ENCODE data around the gene PPP2CA. TPM values are rescaled to one million over a fixed set of nuclear protein-coding genes. Genes with fewer than 3 reads are reported as not detected.

The PPP2CA gene
- polyA plus RNA-seq, 2 of the 4 experiments (the other 2 are of a cell fraction), result 273 to 357 TPM

- FAIRE-seq, result no peak
- no peaks in the 10 kb centered on the region for H3K4me1 ChIP-seq
- WGBS (ENCODE audit: missing lambda C conversion rate), result 81% methylated on average over 7 of the region's 7 CpGs
- H3K4me3 ChIP-seq, result no peak overlapping the region
- H3K4me2 ChIP-seq, result no peak overlapping the region
- ChIA-PET CTCF (interaction anchor here (1.3 to 4.0 kb wide), 3 partner anchors 22 to 167 kb away, joined by 5 to 30 read pairs (median 6); no protein-coding TSS in a partner anchor), POLR2A (no interaction called here)
- H3K9me3 ChIP-seq, result no peaks in the 10 kb centered on the region
- no peak overlapping the region for H3K27ac ChIP-seq
- DNase-seq (ENCODE audit: low read depth in 1 of 2, low spot score in 1 of 2), result no peak
- ATAC-seq, result no peak
- TF ChIP-seq FOXS1 (CRISPR knock-in tag; IDR thresholded peaks at IDR 0.05) (no peak), KDM5A (IDR thresholded peaks at IDR 0.05) (no peak), MAFK (IDR thresholded peaks at IDR 0.05; ENCODE audit: partially characterized antibody) (no peak), HOXB13 (CRISPR knock-in tag; IDR thresholded peaks at IDR 0.05; ENCODE audit: low read depth) (no peak), ZFP36 (IDR thresholded peaks at IDR 0.05; ENCODE audit: borderline replicate concordance, partially characterized antibody) (no peak), SMC3 (IDR thresholded peaks at IDR 0.05) (no peak), ATOH8 (CRISPR knock-in tag; IDR thresholded peaks at IDR 0.05; ENCODE audit: low read depth) (no peak), EP300 (IDR thresholded peaks at IDR 0.05) (no peak), RNF2 (IDR thresholded peaks at IDR 0.05; ENCODE audit: borderline replicate concordance, low read depth) (no peak), SREBF2 (IDR thresholded peaks at IDR 0.05) (no peak), FOSB (CRISPR knock-in tag; IDR thresholded peaks at IDR 0.05) (no peak), HOXA7 (CRISPR knock-in tag; IDR thresholded peaks at IDR 0.05) (no peak)
- TF ChIP-seq, protein P1, sequence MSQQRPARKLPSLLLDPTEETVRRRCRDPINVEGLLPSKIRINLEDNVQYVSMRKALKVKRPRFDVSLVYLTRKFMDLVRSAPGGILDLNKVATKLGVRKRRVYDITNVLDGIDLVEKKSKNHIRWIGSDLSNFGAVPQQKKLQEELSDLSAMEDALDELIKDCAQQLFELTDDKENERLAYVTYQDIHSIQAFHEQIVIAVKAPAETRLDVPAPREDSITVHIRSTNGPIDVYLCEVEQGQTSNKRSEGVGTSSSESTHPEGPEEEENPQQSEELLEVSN (IDR thresholded peaks at IDR 0.05; ENCODE audit: borderline replicate concordance, low read depth), result no peak
Measured at GRCh38 chr5:134206627-134207160, 19.2 kb downstream of the PPP2CA start.

- DNase-seq (ENCODE audit: low read depth in 1 of 2, low spot score in 1 of 2), result no peak
- no peak overlapping the region for H3K27ac ChIP-seq
- no peak for ATAC-seq
- H3K9me3 ChIP-seq, result no peaks in the 10 kb centered on the region
- ChIA-PET CTCF (interaction anchor here (0.6 to 4.0 kb wide), 7 partner anchors 10 to 700 kb away, joined by 3 to 30 read pairs (median 4); partner anchors contain the start of gene PCBD2), POLR2A (no interaction called here)
- no peak for TF ChIP-seq HOXB13 (CRISPR knock-in tag; IDR thresholded peaks at IDR 0.05; ENCODE audit: low read depth)
- no peak for TF ChIP-seq MYC (IDR thresholded peaks at IDR 0.05; ENCODE audit: borderline replicate concordance, low read length)
- TF ChIP-seq CHD2 (IDR thresholded peaks at IDR 0.05; ENCODE audit: low read length, partially characterized antibody), result no peak
- H3K4me3 ChIP-seq, result no peak overlapping the region
- 98% methylated on average over 4 of the region's 4 CpGs for WGBS (ENCODE audit: missing lambda C conversion rate)
- no peak overlapping the region for H3K4me2 ChIP-seq
- no peaks in the 10 kb centered on the region for H3K4me1 ChIP-seq
- FAIRE-seq, result no peak
Measured at GRCh38 chr5:134204575-134204974, 21.3 kb downstream of the PPP2CA start.

GRCh38 chr5:134203630-134204029 is 22.2 kb downstream of the PPP2CA start:
- TF ChIP-seq ATOH8 (CRISPR knock-in tag; IDR thresholded peaks at IDR 0.05; ENCODE audit: low read depth), result no peak
- TF ChIP-seq JUN (IDR thresholded peaks at IDR 0.05), result no peak
- no peak for TF ChIP-seq CHD2 (IDR thresholded peaks at IDR 0.05; ENCODE audit: low read length, partially characterized antibody)
- TF ChIP-seq TP53 (CRISPR knock-in tag; IDR thresholded peaks at IDR 0.05), result no peak
- TF ChIP-seq HES2 (IDR thresholded peaks at IDR 0.05), result no peak
- TF ChIP-seq RFX5 (IDR thresholded peaks at IDR 0.05), result no peak
- TF ChIP-seq, protein P1 (IDR thresholded peaks at IDR 0.05; ENCODE audit: borderline replicate concordance, low read depth), result no peak
- no peak for TF ChIP-seq CTCF (IDR thresholded peaks at IDR 0.05)
- H3K9me3 ChIP-seq, result no peaks in the 10 kb centered on the region
- DNase-seq (ENCODE audit: low read depth in 1 of 2, low spot score in 1 of 2) (no peak), FAIRE-seq (no peak), ATAC-seq (no peak)
- no peaks in the 10 kb centered on the region for H3K4me1 ChIP-seq
- no peak overlapping the region for H3K27ac ChIP-seq
- H3K4me3 ChIP-seq, result no peak overlapping the region
- H3K4me2 ChIP-seq, result no peak overlapping the region
- ChIA-PET POLR2A (no interaction called here), CTCF (interaction anchor here (0.9 to 4.0 kb wide), 6 partner anchors 9 to 99 kb away, joined by 3 to 30 read pairs (median 4); no protein-coding TSS in a partner anchor)
- WGBS (ENCODE audit: missing lambda C conversion rate), result 96% methylated on average over 3 of the region's 3 CpGs
